ENCODE data around the gene BTBD16. TPM values are rescaled to one million over a fixed set of nuclear protein-coding genes. Genes with fewer than 3 reads are reported as not detected.

Gene BTBD16
- total and polyA plus RNA-seq, 2 donors (not counting 3 experiments of a cell fraction or from before 2014, with no cell fraction given), result 0.04 TPM; not detected in 1

DNA sequence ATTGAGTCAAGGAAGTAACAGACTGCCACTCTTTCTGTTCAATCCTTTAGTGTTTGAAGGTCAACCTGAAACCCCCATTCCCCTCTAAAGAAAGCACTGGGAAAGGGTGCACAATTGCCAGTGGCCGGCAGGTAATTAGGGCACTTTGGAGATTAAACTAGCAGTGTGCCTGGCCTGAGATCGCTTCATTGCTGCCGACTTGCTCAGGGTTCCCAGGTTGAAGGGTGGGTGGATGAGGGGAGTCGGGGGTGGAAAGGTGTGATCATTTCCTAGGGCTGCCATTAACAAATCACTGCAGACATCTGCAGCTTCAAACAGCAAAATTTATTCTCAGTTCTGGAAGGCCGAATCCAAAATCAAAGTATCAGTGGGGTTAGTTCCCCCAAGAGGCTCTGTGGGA is 16.3 kb upstream of the BTBD16 start:
- CTCF ChIA-PET, result interaction anchor here (2.7 kb wide), 1 partner anchor 13 kb away, joined by 11 read pairs; no protein-coding TSS in a partner anchor
- dilution Hi-C loops (cut with MboI; ENCODE audit: extremely low pct_ligation_motif_present, low sequenced_read_pairs), result no loop called here

DNA sequence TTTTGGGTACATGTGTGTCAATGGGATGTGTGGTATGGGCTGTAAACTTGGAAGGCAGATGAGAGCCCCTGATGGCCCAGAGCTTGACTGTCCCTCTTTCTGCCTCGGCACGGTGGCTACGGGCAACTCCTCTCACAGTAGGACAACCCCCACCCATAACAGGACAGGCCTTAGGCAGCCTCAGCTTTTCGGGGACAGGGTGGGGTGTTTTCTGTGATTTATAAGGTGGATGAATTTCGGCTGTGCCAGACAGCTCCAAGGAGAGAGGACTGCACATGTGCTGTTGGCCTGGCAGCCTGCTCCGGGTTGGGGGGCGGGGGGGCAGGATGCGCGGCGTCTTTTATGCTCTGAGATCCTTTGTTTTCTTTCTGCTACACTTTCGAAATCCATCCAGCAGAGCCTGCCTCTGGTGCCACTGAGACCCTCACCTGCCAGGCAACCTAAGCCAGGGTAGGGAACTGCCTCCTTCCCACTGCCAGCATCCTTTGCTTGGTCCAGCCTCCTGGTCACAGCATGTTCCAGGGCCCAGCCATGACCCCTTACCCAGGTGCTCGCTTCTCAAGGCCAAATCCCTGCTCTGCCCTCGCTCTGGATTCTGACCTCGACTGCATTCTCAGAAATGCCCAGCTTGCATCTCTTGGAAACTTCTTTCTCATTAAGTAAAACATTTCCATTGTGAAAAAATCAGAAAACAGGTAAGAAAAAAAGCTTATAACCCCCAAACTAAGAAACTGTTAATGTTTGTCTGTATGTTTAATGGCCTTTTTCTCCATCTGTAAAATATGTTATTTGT is 15.4 kb upstream of the BTBD16 start:
- Histone ChIP-seq H4K20me1 (replicated peaks; ENCODE audit: control insufficient read depth, extremely low read depth, insufficient read depth, low read length) (no peaks in the 10 kb centered on the region), H3K9me3 (replicated peaks; ENCODE audit: control insufficient read depth, insufficient read depth, low read length) (no peaks in the 10 kb centered on the region), H3K36me3 (ENCODE audit: control insufficient read depth in 2 of 2, extremely low read depth in 1 of 2, insufficient read depth in 2 of 2, low read length in 2 of 2) (peaks cover 0 to 4% of the 10 kb centered on the region in 2 experiments), H3K4me1 (ENCODE audit: control insufficient read depth, extremely low read depth, insufficient read depth, low read length) (no peaks in the 10 kb centered on the region), H2AFZ (ENCODE audit: low read depth, low read length) (no peak overlapping the region), H3K27ac (ENCODE audit: insufficient read depth, low read depth, low read length) (no peak overlapping the region), H3K9me1 (replicated peaks; ENCODE audit: control insufficient read depth, extremely low read depth, insufficient read depth, low read length) (no peaks in the 10 kb centered on the region), H3K79me2 (ENCODE audit: control insufficient read depth, insufficient read depth, low read length) (no peaks in the 10 kb centered on the region), H3K9ac (replicated peaks; ENCODE audit: extremely low read depth, insufficient read depth, low read length) (no peak overlapping the region), H3K27me3 (ENCODE audit: control insufficient read depth in 2 of 2, insufficient read depth in 2 of 2, low read length in 2 of 2) (no peaks in the 10 kb centered on the region), H3K4me2 (ENCODE audit: insufficient read depth, low read length) (no peak overlapping the region), H3K4me3 (replicated peaks in 1 of 3; ENCODE audit: insufficient read depth in 1 of 3, low read depth in 1 of 3, low read length in 3 of 3) (no peak overlapping the region)
- TF ChIP-seq FOS (IDR thresholded peaks at IDR 0.05; ENCODE audit: borderline replicate concordance, insufficient read depth, low read length), result no peak
- TF ChIP-seq POLR2AphosphoS5 (IDR thresholded peaks at IDR 0.05; ENCODE audit: insufficient read depth, low read depth, low read length), result no peak
- TF ChIP-seq, protein P1, sequence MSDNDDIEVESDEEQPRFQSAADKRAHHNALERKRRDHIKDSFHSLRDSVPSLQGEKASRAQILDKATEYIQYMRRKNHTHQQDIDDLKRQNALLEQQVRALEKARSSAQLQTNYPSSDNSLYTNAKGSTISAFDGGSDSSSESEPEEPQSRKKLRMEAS (IDR thresholded peaks at IDR 0.05; ENCODE audit: insufficient read depth, insufficient read length), result no peak
- no peak for TF ChIP-seq GATA2 (IDR thresholded peaks at IDR 0.05; ENCODE audit: insufficient read depth, insufficient read length, low read depth, low read length)
- no peak for TF ChIP-seq JUN (IDR thresholded peaks at IDR 0.05; ENCODE audit: borderline replicate concordance, insufficient read depth, insufficient read length, low read depth)
- dilution Hi-C loops (cut with MboI; ENCODE audit: extremely low pct_ligation_motif_present, low sequenced_read_pairs), result no loop called here
- no TSS peak for BruUV-seq (replicated peaks)
- POLR2A ChIA-PET, result no interaction called here
- DNase-seq (ENCODE audit: low read depth, low spot score) (no peak), FAIRE-seq (no peak)
- CTCF ChIA-PET, result interaction anchor here (1.5 to 2.7 kb wide), 2 partner anchors 9 to 12 kb away, joined by 4 to 11 read pairs; no protein-coding TSS in a partner anchor
- intact Hi-C loops (cut with micrococcal nuclease), result no loop called here

More for the DNA sequence above, 16.3 kb upstream of the BTBD16 start:
- POLR2A ChIA-PET, result no interaction called here
- no peak for TF ChIP-seq POLR2AphosphoS5 (IDR thresholded peaks at IDR 0.05; ENCODE audit: insufficient read depth, low read depth, low read length)
- TF ChIP-seq, protein P2, sequence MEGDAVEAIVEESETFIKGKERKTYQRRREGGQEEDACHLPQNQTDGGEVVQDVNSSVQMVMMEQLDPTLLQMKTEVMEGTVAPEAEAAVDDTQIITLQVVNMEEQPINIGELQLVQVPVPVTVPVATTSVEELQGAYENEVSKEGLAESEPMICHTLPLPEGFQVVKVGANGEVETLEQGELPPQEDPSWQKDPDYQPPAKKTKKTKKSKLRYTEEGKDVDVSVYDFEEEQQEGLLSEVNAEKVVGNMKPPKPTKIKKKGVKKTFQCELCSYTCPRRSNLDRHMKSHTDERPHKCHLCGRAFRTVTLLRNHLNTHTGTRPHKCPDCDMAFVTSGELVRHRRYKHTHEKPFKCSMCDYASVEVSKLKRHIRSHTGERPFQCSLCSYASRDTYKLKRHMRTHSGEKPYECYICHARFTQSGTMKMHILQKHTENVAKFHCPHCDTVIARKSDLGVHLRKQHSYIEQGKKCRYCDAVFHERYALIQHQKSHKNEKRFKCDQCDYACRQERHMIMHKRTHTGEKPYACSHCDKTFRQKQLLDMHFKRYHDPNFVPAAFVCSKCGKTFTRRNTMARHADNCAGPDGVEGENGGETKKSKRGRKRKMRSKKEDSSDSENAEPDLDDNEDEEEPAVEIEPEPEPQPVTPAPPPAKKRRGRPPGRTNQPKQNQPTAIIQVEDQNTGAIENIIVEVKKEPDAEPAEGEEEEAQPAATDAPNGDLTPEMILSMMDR (IDR thresholded peaks at IDR 0.05; ENCODE audit: extremely low read depth in 1 of 2, insufficient read depth in 1 of 2, low read depth in 1 of 2, low read length in 2 of 2), result no peak
- no peaks in the 10 kb centered on the region for H3K4me1 ChIP-seq (ENCODE audit: control insufficient read depth, extremely low read depth, insufficient read depth, low read length)
- no peak overlapping the region for H3K27ac ChIP-seq (ENCODE audit: insufficient read depth, low read depth, low read length)
- intact Hi-C loops (cut with micrococcal nuclease), result no loop called here
- H3K36me3 ChIP-seq (ENCODE audit: control insufficient read depth in 2 of 2, extremely low read depth in 1 of 2, insufficient read depth in 2 of 2, low read length in 2 of 2), result peaks cover 1 to 4% of the 10 kb centered on the region in 2 experiments
- H2AFZ ChIP-seq (ENCODE audit: low read depth, low read length), result no peak overlapping the region
- no peak for DNase-seq (ENCODE audit: low read depth, low spot score)
- no peaks in the 10 kb centered on the region for H3K79me2 ChIP-seq (ENCODE audit: control insufficient read depth, insufficient read depth, low read length)
- H3K4me3 ChIP-seq (replicated peaks in 1 of 3; ENCODE audit: insufficient read depth in 1 of 3, low read depth in 1 of 3, low read length in 3 of 3), result no peak overlapping the region
- H3K9ac ChIP-seq (replicated peaks; ENCODE audit: extremely low read depth, insufficient read depth, low read length), result no peak overlapping the region
- no TSS peak for BruUV-seq (replicated peaks)
- no peaks in the 10 kb centered on the region for H4K20me1 ChIP-seq (replicated peaks; ENCODE audit: control insufficient read depth, extremely low read depth, insufficient read depth, low read length)
- no peaks in the 10 kb centered on the region for H3K27me3 ChIP-seq (ENCODE audit: control insufficient read depth in 2 of 2, insufficient read depth in 2 of 2, low read length in 2 of 2)
- H3K9me3 ChIP-seq (replicated peaks; ENCODE audit: control insufficient read depth, insufficient read depth, low read length), result no peaks in the 10 kb centered on the region
- H3K4me2 ChIP-seq (ENCODE audit: insufficient read depth, low read length), result no peak overlapping the region
- H3K9me1 ChIP-seq (replicated peaks; ENCODE audit: control insufficient read depth, extremely low read depth, insufficient read depth, low read length), result no peaks in the 10 kb centered on the region
- FAIRE-seq, result no peak
